Vagina (tissue), 2 donors: ENCODE data around the gene ADCY3. TPM values are rescaled to one million over a fixed set of nuclear protein-coding genes. Genes with fewer than 3 reads are reported as not detected.

ENCODE experiments used
- DNase-seq, 2 donors: peaks; one replicate each; pipeline ENCODE4 v3.0.0-alpha.2; 2017; ENCODE audit errors: extremely low spot score in 2 of 2
- H3K27ac ChIP-seq: fragments of 200-600 bp; sonication (generic); one replicate; pipeline ENCODE4 v1.5.1; 2019
- H3K27me3 ChIP-seq: fragments of 200-600 bp; sonication (generic); one replicate; pipeline ENCODE4 v1.5.1; 2019
- H3K36me3 ChIP-seq, 2 donors: fragments of 200-600 bp; sonication (generic); one replicate each; pipeline ENCODE4 v1.5.1; 2017 to 2019
- H3K4me1 ChIP-seq: fragments of 200-600 bp; sonication (generic); one replicate; pipeline ENCODE4 v1.5.1; 2019
- H3K4me3 ChIP-seq, 2 donors: fragments of 200-600 bp; sonication (generic); 1 replicate in 1 of 2; 2 replicates in 1 of 2; pipeline ENCODE4 v1.5.1; 2016 to 2019
- H3K9me3 ChIP-seq: fragments of 200-600 bp; sonication (generic); one replicate; pipeline ENCODE4 v1.5.1; 2019
- POLR2A ChIP-seq, 2 donors: fragments of 450-650 bp; IDR thresholded peaks; one replicate each; pipeline ENCODE4 v1.6.1; 2017; ENCODE audit warnings: antibody characterized with exemption in 2 of 2, mild to moderate bottlenecking in 2 of 2, moderate library complexity in 2 of 2
- POLR2AphosphoS5 ChIP-seq, 2 donors: sonication (generic); formaldehyde crosslinking; IDR thresholded peaks; one replicate each; pipeline ENCODE4 v1.9.0; 2017; ENCODE audit warnings: antibody characterized with exemption in 2 of 2, mild to moderate bottlenecking in 2 of 2, low read depth in 1 of 2; ENCODE audit not compliant: insufficient read depth in 1 of 2
- intact Hi-C: fragments of 100-400 bp; cut with DNase I; formaldehyde crosslinking; loops from one replicate; pipeline ENCODE4 v1.15.1; 2023
- small RNA-seq: library from RNA; depleted of rRNA; stranded (forward); fragments of <200 nt; gene quantifications from one replicate; pipeline ENCODE3, GENCODE V24; 2016
- total RNA-seq: library from RNA; depleted of rRNA; stranded (reverse); fragments of >200 nt; gene quantifications from one replicate; pipeline ENCODE4 v1.2.3, GENCODE V29; 2016
- TF ChIP-seq, protein P1 (sequence below), 3 experiments: fragments of 450-650 bp in 2 of 3; fragments of 200-600 bp in 1 of 3; sonication (generic) in 1 of 3; IDR thresholded peaks; one replicate each; pipeline ENCODE4 v1.5.1; 2017 to 2019; ENCODE audit warnings: antibody characterized with exemption in 3 of 3, mild to moderate bottlenecking in 2 of 3, moderate library complexity in 2 of 3

Gene ADCY3
- total RNA-seq, 1 donor from 2014 or later: 90.6 TPM

DNA sequence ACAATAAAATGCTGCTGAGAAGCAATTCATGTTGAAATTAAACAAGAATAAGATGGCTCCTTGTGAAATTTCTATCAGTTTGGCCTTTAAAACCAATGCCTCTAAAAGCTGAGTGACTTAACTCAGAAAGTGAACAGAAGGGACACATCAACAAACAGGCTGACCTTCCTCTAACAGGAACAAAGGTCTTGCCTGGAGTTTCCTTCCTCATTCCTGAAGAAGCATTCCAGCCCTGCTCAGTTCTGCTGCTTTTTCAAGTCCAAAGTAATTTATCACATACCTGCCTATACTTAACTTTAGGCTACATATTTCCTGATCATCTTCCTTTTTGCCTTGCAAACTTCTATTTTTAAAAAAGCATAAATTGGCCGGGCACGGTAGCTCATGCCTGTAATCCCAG lies 140.9 kb downstream of the ADCY3 start:
- Histone ChIP-seq H3K27ac (no peak overlapping the region), H3K9me3 (no peaks in the 10 kb centered on the region), H3K4me1 (no peaks in the 10 kb centered on the region), H3K27me3 (no peaks in the 10 kb centered on the region), H3K4me3 (no peak overlapping the region), H3K36me3 (no peaks in the 10 kb centered on the region)
- intact Hi-C loops: no loop called here
- no peak for DNase-seq
- no peak for TF ChIP-seq POLR2AphosphoS5 (IDR thresholded peaks at IDR 0.05; ENCODE audit: insufficient read depth in 1 of 2, low read depth in 1 of 2)
- no peak for TF ChIP-seq POLR2A (IDR thresholded peaks at IDR 0.05)
- TF ChIP-seq, protein P1, sequence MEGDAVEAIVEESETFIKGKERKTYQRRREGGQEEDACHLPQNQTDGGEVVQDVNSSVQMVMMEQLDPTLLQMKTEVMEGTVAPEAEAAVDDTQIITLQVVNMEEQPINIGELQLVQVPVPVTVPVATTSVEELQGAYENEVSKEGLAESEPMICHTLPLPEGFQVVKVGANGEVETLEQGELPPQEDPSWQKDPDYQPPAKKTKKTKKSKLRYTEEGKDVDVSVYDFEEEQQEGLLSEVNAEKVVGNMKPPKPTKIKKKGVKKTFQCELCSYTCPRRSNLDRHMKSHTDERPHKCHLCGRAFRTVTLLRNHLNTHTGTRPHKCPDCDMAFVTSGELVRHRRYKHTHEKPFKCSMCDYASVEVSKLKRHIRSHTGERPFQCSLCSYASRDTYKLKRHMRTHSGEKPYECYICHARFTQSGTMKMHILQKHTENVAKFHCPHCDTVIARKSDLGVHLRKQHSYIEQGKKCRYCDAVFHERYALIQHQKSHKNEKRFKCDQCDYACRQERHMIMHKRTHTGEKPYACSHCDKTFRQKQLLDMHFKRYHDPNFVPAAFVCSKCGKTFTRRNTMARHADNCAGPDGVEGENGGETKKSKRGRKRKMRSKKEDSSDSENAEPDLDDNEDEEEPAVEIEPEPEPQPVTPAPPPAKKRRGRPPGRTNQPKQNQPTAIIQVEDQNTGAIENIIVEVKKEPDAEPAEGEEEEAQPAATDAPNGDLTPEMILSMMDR (IDR thresholded peaks at IDR 0.05): no peak

DNA sequence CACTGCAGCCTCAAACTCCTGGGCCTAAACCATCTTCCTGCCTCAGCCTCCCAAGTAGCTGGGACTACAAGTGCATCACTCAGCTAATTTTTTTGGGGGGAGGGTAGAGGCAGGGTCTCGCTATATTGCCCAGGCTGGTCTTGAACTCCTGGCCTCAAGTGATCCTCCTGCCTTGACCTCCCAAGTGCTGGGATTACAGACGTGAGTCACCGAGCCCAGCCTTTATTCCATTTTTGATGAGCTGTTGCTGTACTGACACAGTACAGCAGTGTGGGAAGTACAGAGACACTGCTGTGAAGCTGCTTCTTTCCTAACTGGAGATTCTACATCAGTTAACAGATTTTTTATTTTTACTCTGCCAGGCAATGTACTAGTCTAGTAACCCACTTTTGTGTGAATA lies 145.7 kb downstream of the ADCY3 start:
- TF ChIP-seq, protein P1 (IDR thresholded peaks at IDR 0.05): no peak
- TF ChIP-seq POLR2A (IDR thresholded peaks at IDR 0.05) (no peak), POLR2AphosphoS5 (IDR thresholded peaks at IDR 0.05; ENCODE audit: insufficient read depth in 1 of 2, low read depth in 1 of 2) (no peak)
- no peaks in the 10 kb centered on the region for H3K9me3 ChIP-seq
- H3K27me3 ChIP-seq: no peaks in the 10 kb centered on the region
- H3K4me1 ChIP-seq: no peaks in the 10 kb centered on the region
- no peak overlapping the region for H3K4me3 ChIP-seq
- intact Hi-C loops: no loop called here
- DNase-seq: no peak
- H3K27ac ChIP-seq: no peak overlapping the region
- no peaks in the 10 kb centered on the region for H3K36me3 ChIP-seq

DNA sequence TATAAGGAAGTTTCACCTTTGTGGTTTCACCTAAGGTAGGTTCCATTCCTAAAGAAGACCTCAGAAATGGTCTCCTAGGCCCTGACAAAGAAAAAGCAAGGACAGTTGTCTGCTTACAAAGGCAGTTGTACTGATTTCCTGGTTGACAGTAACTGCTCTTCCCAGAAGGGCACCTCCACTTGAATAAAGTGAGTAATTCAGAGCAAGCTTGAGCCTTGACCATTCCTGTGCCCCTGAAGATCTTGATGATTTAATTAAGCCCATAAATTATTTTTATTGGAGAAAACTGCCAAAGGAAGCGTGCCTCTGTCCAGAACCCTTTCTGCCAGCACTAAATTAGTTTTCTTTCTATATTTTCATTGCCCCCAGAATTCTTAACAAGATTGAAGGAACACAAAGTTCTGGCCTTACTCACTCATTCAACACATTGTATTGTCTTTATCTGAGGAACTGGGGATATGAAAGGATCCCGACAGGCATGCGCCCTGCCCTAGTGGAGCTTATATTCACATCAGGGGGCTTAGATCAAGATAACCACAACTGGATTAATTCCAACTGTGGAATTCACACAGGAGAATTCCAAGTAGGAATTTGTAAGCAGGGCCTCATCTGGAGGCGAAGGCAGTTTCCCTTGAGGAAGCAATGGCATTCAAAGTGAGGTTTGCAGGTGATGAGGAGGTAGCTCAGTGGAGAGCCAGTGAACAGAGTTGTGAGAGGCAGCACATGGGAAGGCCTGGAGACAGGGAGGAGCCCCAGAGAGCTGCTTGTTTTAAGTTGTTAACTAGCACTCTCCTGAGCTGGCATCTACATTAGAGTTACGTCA lies 148.1 kb downstream of the ADCY3 start:
- H3K27ac ChIP-seq: no peak overlapping the region
- intact Hi-C loops: no loop called here
- H3K9me3 ChIP-seq: no peaks in the 10 kb centered on the region
- H3K4me1 ChIP-seq: no peaks in the 10 kb centered on the region
- H3K4me3 ChIP-seq: no peak overlapping the region
- TF ChIP-seq, protein P1 (IDR thresholded peaks at IDR 0.05): no peak
- no peak for TF ChIP-seq POLR2A (IDR thresholded peaks at IDR 0.05)
- TF ChIP-seq POLR2AphosphoS5 (IDR thresholded peaks at IDR 0.05; ENCODE audit: insufficient read depth in 1 of 2, low read depth in 1 of 2): no peak
- H3K27me3 ChIP-seq: no peaks in the 10 kb centered on the region
- peaks cover 0 to 3% of the 10 kb centered on the region in 2 donors for H3K36me3 ChIP-seq
- DNase-seq: no peak

DNA sequence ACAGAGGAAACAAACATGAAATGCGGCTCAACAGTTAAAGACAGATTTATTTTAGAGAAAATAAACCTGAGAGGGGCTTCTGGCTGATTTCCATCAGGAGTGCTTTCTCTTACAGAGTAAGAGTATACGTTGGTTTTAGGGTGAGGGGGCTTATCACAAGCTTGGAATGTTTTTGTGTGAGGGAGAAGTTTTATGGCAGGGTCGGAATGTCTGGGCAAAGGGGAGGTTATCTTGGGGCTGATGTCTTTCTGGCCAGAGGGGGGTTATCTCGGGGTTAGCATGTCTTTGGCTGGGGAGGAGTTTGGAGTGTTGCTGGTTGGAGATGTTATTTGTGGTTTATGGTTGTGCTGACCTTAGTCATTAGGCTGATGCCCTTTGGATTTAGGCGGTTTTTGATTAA lies 149.0 kb downstream of the ADCY3 start:
- H3K4me1 ChIP-seq: no peaks in the 10 kb centered on the region
- no peak overlapping the region for H3K27ac ChIP-seq
- TF ChIP-seq, protein P1 (IDR thresholded peaks at IDR 0.05): no peak
- TF ChIP-seq POLR2AphosphoS5 (IDR thresholded peaks at IDR 0.05; ENCODE audit: insufficient read depth in 1 of 2, low read depth in 1 of 2): no peak
- no peak for TF ChIP-seq POLR2A (IDR thresholded peaks at IDR 0.05)
- peaks cover 0 to 6% of the 10 kb centered on the region in 2 donors for H3K36me3 ChIP-seq
- DNase-seq: no peak
- intact Hi-C loops: no loop called here
- no peak overlapping the region for H3K4me3 ChIP-seq
- H3K27me3 ChIP-seq: no peaks in the 10 kb centered on the region
- no peaks in the 10 kb centered on the region for H3K9me3 ChIP-seq

Small RNA genes within 50 kb of the gene (small RNA-seq; reads per million reads assigned to genes)
- not detected for gene AC013267.1
- not detected for gene RF00016

Other genes starting within 250 kb of the ADCY3 start
- 17.2 TPM for gene PTRHD1, start 126.8 kb downstream of the ADCY3 start, total RNA-seq
- 3.2 TPM for gene CENPO, start 126.8 kb downstream of the ADCY3 start, total RNA-seq
- 11.3 TPM for gene DNAJC27, start 51.7 kb upstream of the ADCY3 start, total RNA-seq
- 1.5 TPM for gene EFR3B, start 121.8 kb upstream of the ADCY3 start, total RNA-seq
- gene POMC, start 248.3 kb upstream of the ADCY3 start, total RNA-seq: 2.5 TPM